COR-L47 (cell line): ENCODE measurements around the gene GPR137C.

Source experiments
- DNase-seq: peaks from one replicate; lab custom pipeline; 2025; lab: John Stamatoyannopoulos, UW

Gene GPR137C

DNA sequence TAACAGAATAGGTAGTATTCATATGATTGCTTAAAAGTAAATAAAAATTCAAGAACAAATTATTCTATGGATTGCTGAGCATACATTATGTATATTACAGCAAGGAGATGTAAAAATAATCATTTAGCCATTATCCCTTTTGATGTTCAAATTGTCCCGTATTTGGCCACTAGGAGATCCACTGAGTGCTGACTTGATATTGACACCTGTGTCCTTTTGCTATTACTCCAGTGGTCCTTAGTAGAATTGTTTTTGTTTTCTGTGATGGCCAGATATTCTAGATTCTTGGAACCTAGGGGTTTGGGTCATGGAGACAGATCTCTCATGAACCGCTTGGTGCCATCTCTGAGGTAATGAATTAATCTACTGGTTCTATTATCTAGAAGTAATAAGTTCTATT lies 126.0 kb downstream of the GPR137C start:
- no peak for DNase-seq

DNA sequence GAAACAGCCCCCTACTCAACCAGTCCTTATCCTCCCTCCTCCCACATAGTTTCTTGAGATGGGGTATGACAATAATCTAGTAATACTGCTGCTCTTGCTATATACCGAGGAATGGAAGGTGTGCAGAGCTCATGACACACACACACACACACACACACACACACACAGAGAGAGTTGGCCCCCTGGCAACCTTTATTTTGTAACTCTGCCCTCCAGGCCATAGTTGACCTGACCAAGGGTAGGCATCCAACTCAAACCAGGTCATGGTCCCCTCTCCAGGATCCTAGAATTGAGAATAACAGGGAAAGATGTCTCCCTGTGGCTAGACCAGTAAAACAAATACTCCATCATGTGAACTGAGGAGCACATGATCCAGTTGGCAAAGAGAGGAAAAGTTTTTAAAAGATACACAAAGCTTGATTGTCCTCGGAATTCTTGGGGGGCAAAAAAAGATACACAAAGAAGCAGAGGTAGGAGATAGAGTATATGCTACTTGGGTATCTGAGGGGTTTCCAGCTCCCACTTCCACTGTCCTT lies 131.4 kb downstream of the GPR137C start:
- DNase-seq: no peak

GRCh38 chr14:52686176-52686575 lies 133.5 kb downstream of the GPR137C start:
- DNase-seq: no peak
